ENCODE data around the gene FBXL16.

The FBXL16 gene

DNA sequence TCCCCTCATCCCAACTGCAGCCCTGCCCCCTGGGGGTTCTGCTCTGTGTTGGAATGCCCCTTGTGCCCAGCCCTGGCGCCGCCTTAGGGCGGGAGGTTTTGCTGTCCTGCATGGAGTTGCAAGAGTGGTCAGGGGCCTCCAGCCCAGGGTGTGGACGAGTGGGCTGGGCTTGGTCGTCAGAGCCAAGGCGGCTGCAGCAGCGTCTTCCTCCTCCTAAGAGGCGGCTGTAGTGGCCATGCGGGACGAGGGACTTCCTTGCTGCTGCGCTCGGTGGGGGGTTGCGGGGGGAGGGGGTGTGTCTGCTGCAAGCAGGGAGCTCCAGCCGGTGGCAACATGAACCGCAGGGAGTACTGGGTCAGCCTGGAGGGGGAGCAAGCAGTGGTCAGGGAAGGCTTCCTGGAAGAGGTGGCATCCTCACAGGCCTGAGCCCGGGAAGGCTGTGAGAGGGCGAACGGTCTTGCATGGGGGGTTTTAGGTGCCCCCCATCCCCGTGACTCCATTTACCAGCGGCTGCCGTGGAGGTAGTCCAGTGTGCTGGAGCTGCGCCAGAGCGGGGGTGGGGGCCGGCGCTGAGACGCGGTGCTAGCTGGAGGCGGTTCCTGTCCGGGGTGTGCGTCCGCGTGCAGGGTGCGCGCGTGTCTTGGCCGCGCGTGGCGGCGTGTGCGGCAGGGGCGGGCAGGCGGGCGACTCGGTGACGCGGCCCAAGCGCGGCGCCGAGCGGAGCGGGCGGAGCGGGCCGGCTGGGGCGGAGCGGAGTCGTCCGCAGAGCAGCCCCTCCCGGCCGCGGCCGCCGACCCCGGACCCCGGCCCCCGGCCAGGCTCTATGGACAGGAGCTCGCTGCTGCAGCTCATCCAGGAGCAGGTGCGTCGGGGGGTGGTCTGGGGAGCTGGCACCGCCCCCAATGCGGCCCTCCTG is 30.4 kb downstream of the FBXL16 start, which contains the start of gene RHBDL1:
TSS of gene RHBDL1 (plus strand) at position 704 of the 916 bp plus-strand sequence. CDS start at position 824, 120 bp downstream.
- DNase-seq, result no peak

DNA sequence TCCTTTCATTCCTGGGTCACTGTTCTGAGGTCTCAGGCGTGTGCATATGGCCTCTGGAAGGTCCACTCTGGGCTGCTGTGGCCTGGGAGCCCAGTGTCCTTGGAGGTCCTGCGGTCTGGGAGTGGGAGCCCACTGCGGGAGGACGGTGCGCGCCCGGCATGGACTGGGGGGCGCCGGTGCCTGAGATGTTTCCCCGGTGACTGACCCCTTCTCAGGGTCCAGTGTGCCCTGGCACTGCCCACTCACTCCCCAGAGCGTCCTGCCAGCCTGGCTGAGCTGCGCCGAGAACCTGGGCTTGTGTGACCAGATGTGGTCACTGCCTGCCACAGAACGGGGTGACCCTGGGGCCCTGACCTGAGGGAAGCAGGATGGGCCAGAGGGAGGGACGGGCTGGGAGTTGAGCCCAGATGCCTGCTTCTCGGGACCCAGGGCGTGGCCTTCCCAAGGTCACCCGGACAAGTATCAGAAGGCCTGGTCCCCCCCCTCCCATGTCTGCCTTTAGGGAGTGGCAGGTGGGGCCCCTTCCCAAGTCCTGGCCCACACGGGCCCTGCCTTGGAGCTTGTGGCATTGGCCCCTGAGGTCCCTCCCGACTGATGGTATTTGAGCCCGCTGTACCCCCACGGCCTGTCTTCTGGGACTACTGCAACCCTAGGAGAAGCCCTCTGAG is 31.3 kb downstream of the FBXL16 start:
- DNase-seq, result no peak

GRCh38 chr16:673399-673991 is 32.1 kb downstream of the FBXL16 start:
- DNase-seq, result no peak

DNA sequence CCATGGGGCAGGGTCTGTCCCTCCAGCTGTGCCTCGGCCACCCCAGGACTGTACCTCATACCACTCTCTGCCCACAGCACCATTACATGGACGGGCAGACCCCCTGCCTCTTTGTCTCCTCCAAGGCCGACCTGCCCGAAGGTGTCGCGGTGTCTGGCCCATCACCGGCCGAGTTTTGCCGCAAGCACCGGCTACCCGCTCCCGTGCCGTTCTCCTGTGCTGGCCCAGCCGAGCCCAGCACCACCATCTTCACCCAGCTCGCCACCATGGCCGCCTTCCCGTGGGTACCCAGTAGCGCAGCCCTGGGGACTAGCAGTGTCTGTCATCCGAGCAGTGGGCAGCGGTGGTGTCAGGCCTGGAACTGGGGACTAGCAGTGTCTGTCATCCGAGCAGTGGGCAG is 32.8 kb downstream of the FBXL16 start:
- no peak for DNase-seq

DNA sequence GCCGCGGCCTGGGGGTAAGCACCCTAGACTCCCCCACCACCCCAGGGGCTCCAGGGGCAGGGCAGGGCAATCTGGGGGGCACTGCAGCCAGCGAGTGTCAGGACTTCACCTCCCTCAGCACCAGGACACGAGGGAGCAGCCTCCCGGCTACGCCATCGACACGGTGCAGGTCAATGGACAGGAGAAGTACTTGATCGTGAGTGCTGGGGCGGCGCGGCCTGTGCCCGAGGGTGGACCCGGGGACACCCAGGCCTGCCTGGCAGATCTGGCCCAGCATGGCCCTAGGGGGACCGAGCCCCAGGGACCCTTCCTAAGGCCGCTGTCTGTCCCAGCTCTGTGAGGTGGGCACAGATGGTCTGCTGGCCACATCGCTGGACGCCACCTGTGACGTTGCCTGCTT is 33.2 kb downstream of the FBXL16 start:
- DNase-seq, result no peak

DNA sequence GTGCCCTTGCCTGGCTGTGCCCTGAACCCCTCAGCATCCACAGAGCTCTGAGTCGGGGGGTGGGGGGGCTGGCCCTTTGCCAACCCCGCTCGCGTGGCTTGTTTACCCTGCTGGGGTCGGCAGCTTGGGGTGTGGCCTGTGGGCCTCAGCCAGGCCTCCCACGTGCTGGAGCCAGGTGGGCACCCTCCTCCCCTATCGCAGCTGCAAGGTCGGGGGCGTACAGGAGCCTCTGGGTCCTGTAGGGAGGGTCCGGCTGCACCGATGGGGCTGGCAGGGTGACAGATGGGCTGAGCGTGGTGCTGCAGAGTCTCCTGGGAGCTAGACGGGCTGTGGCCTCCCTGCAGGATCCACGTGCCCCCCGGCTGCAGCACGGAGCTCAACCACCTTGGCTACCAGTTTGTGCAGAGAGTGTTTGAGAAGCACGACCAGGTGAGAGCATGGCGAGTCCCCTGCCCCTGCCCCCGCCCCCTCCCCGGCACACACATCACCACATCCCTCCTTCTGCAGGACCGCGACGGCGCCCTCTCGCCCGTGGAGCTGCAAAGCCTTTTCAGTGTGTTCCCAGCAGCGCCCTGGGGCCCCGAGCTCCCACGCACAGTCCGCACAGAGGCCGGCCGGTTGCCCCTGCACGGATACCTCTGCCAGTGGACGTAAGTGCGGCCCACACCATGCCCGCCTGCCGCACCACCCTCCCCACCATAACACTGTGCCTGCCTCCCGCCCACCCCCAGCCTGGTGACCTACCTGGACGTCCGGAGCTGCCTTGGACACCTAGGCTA is 34.1 kb downstream of the FBXL16 start:
- no peak for DNase-seq

GRCh38 chr16:670485-671352 is 34.9 kb downstream of the FBXL16 start:
- DNase-seq, result no peak

DNA sequence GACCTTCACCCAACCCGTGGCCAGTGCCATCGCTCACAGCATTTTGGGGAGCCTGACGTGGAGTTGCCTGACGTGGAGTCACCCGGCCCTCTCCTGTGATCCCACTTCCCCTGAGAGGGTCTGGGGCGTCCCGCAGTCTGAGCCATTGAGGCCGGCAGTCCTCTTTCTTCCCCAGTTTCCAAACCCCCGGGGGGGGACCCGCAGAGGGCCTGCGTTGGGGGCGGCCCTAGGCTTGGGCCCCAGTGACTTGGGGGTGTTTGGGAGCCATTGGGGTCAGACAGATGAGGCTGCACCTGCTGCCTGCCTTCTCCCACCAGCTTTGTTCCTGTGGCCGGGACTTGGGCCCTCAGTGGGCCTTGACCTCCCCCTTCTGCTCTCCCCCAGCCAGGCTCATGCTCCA is 35.9 kb downstream of the FBXL16 start:
- DNase-seq, result no peak

GRCh38 chr16:668519-669171 is 37.0 kb downstream of the FBXL16 start:
- DNase-seq, result no peak

GRCh38 chr16:667780-668518 is 37.7 kb downstream of the FBXL16 start, which contains the start of gene RHOT2:
RHOT2 (plus strand) TSS chr16:668132; CDS start chr16:668200, 68 bp downstream.
- peak; percentile 88 to 95 for DNase-seq

GRCh38 chr16:667113-667779 is 38.4 kb downstream of the FBXL16 start:
- DNase-seq, result no peak

GRCh38 chr16:666572-666971 is 39.0 kb downstream of the FBXL16 start:
- DNase-seq, result no peak

DNA sequence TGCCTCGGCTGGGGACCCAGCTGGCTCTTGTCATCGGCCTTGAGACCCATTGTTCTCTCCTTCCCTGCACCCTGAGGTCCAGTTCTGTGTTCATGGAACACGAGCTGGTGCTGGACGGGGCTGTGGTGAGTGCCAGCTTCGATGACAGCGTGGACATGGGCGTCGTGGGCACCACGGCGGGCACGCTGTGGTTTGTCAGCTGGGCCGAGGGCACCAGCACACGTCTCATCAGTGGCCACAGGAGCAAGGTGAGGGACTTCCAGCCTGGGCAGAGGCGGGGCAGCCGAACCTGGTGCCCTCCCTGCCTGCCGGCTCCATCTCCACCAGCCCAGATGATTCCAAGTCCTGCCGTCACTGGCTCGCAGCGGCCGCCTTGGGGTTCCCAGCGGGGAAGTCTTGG is 43.0 kb downstream of the FBXL16 start:
- DNase-seq, result no peak

GRCh38 chr16:662095-662494 is 43.5 kb downstream of the FBXL16 start:
- no peak for DNase-seq

- no peak for DNase-seq
These were observed 44.3 kb downstream of the FBXL16 start for GRCh38 chr16:661184-661821.

- DNase-seq, result peak; percentile 81 to 90
These were observed 45.0 kb downstream of the FBXL16 start for GRCh38 chr16:660459-661183.

GRCh38 chr16:660132-660458 is 45.5 kb downstream of the FBXL16 start:
- DNase-seq, result no peak

- no peak for DNase-seq
These were observed 46.0 kb downstream of the FBXL16 start for GRCh38 chr16:659618-660017.
